CD4-positive, alpha-beta T cell treated with Interleukin-21 for 1 hour (primary cell): Measurements from ENCODE around the gene UBN1.

Source experiments
- DNase-seq: peaks from one replicate; pipeline ENCODE4 v3.0.0-alpha.2; 2020

UBN1 gene

DNA sequence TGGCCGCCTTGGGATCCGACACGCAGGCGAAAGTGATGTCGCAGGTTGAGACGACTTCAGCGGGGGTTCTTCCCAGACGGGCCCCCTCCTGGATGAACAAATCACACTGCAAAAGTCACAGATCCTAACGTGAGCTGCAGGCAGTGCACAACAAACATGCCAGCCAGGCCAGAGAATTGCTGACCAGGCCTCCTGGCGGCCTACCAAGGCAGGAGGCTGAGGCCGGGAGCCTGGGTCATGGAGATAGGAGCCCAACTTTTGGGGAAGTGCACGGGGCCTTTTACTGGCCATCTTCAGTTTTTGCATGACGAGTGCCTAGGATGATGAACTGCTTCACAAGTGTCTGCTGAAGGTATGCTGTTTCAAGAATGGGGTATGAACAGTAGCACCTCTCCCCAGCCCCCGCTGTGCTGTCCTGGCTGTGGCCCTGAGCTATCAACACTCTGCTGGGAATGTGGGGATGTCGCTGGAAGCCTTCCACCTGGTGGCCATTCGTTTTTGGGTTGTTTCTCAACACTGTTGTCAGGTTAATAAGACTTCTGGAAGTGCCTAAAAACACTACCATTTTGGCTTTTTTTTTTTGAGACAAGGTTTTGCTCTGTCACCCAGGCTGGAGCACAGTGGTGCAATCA is 32.6 kb upstream of the UBN1 start:
- DNase-seq = no peak

DNA sequence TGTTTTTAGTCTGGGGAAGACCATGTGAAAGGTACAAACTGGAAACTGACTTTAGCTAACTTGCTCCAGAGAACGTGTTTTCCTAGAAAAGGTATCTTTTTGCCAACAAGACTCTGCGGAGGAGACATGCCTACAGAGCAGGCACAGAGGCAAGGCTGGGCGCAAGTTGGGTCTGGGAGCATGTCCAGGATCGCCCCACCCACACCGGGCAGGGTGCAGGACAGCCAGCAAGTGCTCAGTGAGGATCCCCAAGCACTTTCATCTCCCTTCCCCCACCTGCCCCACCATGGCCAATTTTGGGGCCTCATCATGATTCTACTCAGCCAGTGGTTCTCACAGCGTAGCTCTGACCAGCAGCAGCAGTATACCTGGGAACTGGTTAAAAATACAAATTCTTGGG is 26.6 kb upstream of the UBN1 start:
- no peak for DNase-seq

DNA sequence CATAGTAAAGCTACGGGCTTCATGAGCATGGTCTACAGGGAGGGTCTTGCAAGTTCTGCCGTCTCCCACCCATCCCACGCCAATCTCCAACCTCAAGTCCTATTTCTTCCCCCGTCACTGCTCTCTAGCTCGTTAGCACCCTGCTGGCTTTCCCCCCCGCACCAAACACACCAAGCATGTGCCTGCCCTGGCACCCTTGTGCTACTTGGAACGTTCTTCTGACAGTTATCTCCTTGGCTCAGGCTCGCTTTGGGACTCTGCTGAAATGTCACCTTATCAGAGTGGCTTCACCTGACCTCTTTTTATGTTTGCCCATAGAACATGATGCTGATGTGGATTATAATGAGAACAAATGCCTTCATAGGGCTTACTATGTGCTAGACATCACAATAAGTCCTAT is 22.1 kb upstream of the UBN1 start:
- DNase-seq = no peak

DNA sequence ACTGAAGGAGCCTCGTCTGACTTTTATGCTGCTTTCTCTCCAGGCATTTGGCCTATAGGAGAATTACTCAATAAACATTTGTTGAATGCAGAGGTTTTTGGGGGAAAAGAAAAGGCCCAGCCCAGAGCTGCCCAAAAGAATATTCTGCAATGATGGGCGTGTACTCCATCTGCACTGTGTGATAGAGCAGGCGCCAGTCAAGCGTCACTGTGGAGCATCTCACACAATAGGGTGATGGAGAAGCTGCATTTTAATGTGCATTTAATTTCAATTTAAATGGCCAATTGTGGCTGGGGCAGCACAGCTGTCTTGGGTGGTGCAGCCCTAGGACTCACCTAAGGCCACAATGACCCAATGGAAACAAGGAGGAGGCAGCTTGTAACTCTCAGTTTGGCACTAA is 20.8 kb upstream of the UBN1 start:
- DNase-seq = no peak

DNA sequence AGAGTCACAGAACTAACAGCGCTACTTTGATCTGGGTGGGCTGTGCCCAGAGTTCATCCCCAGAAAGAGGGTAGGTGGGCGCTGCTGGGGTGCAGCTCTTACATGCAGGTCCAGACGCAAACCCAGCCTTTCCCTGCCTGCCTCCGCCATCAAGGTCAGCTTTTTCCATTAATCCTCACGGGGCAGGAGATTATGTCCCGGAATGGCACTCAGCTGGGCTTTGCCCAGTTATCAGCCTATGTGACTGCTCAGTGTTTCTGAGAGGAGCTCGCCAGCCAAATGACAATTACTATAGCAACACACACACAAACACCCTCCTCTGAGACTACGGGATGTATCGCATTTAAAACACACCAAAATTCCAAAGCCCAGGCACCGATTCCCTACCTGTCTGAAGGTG is 20.3 kb upstream of the UBN1 start:
- DNase-seq = no peak

DNA sequence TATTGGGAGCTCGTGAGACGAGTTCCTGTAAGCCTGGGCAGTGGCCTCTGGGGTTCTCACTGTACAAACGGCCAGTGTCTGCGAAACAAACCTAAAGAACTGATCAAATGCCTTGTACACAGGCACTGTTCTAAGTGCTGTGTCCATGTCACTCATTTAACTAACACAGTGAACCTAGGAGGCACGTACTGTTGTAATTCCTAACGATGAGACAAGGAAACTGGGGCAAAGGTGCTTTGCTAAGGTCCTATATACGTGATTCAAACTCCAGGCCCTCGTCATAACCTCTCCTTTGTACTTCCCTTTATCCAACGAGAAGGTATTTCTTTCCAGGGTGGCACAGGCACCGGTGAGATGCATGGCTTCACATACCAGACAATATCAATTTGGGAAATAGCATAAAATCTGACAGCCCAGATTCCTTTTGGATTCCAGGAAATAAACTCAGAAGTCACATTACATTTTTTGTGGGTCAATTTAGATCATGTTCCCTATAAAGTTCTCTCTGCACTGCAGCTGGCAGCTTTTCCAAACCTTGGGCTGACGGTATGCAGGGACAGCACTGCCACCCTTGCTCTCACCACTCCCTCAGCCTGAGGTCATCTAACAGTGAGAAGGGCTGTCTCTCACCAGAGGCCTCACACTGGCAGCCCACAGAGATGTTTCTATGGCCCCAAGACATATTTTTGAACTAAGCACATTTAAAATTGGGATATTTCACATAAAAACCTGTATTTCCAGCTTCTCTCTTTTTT is 18.5 kb upstream of the UBN1 start:
- no peak for DNase-seq

DNA sequence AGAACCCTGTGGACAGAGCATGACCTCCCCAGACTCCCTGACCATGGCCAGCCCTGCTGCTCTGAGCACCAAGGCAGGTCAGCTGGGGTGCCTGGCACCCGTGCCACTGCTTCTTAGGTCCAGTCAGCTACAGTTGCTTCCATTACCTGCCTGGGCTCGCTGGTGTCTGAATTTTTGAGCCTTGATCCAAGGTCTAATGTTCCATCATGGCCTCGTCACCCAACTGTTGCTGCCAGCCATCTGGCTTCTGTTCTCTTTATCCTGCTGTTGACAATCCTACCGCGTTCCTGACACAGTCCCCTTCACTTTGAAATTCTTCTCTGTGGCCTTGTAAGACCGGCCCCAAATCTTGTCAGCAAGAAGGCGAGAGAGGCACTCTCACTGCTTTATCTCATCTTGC is 16.9 kb upstream of the UBN1 start:
- DNase-seq = no peak

DNA sequence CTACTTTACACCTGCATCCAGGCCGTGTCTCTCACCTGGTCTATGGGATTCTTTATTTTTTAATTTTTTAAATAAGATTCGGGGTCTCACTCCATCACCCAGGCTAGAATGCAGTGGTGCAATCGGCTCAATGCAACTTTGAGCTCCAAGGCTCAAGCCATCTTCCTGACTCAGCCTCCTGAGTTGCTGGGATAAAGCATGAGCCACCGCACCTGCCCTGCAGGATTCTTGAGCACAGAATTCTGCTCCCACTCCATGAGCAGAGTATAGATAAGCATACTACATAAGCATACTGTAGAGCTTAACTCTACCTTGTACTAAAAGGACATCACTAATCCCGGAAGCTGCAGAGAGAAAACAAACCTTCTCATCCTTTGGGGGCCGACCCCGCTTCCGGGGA is 15.7 kb upstream of the UBN1 start:
- DNase-seq = no peak

DNA sequence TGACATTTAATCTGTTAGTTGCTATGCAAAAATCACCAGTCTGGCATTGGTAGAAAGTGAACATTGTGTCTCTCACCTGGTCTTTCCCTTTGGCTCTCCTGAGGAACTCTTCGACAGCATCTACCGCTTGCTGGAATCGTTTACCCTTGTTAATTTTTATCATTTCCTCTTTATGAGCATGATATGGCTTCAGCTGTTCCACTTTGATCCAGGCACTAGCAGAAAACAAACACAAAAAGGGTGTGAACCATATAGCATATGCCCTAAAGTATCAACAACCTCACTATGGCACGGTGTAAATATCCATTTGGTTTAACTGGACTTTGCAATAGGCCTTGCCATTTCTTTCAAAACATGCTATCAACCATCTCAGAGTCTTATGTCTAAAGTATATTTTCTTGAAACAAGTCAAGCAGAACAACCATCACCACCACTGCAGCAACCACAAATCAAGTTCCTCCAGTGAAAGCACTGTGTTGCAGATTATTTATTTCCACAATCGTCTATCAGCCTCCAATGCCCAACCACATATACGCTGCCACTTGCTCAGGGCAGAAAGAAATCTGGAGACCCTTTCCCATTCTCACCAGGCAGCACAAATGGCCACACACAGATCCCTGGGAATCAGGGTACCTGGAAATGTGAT is 14.5 kb upstream of the UBN1 start:
- no peak for DNase-seq

DNA sequence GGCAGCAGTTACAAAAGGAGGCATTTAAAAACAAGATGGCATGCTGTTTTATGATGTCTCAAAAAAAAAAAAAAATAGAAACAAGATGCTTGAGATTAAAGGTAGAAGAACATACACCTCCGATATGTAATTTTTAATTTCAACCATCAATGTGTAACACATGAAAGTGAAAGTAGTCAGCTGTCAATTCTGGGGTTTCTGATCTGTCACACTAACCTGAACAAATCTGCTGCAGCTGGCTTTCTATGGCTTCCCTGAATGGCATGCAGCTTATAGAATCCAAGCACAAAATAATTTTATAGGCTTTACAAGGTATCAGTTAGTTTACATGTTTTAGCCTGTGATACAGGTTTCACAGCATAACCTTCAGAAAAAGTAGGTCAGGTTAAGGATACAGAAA is 13.7 kb upstream of the UBN1 start:
- DNase-seq = no peak

DNA sequence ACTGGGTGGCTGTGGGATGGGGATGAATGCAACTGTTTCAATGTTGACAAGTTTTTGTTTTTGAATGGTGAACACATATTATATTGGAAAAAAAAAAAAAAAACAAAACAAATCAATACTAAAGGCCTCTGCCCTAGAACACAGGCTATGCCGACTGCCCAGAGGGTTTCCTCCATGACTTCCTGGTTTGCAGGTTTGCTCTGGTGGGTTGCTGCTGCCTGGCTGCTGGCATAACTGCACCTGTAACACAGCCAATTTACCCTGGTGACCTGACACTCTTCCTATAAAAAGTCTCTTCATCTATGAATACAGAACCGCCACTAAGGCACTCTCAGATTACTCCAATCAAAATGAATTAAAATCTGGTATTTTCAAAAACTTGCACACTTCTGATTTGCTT is 10.6 kb upstream of the UBN1 start:
- DNase-seq = no peak

DNA sequence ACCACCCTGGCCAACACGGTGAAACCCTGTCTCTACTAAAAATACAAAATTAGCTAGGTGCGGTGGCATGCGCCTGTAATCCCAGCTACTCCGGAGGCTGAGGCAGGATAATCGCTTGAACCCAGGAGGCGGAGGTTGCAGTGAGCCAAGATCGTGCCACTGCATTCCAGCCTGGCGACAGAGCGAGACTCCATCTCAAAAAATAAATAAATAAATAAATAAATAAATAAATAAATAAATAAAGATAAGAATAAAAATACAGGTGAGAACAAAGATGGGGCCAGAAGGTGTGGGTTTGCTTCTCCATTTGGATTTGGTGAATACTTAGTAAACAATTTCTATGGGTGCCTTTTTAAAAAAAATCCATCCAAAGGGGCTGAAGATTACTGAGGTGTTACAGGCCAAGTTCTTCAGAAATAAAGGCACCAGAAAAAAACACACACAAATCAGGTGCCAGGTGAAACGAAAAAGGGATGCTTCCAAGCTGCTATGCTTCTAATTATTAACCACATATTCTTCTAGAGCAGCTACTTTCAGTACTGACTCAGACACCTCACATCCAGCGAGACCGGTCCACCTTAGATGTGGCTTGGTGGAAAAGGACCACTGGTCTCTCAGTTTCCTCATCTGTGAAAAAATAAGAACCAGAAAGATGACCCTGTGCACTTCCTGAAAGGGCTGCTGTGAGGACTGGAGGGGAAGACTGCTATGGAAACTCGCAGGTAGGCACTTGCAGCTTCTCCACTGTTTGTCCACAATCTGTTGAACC is 9.4 kb upstream of the UBN1 start:
- no peak for DNase-seq

DNA sequence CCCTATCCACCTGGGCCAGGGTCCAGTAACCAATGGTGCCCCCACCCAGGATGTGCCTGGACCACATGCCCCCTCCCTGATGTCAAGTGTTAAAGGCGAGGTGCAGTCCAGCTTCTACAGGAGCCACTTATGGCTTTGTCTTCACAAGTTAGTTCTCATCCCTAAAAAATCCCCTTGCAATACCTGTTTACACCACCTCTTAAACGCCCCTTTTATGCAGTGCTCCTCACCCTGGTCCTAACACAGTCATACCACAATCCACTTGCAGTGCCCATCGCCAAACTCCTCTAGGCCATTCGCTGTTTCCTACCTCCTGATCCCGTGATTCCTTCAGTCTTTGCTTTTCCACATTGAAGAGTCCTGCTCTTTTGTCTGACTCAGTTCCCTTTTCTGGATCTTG is 7.3 kb upstream of the UBN1 start:
- DNase-seq = no peak

DNA sequence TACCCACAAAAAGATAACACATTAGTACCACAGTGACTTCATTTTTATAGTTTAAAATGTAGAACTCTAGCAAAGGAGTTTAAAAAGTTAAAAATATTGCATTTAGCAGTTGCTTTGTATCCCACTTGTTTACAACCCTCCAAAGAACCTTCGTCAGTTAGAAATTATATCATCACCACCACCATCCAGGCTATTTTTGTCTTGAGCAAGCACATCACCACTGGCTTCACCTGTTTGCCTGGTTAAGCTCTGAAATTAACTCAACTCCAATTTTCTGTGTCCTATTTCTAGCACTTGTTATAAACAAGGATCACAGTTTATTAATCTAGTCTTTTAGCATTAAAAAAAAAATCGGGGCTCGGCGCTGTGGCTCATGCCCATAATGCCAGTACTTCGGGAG is 6.3 kb upstream of the UBN1 start:
- no peak for DNase-seq

DNA sequence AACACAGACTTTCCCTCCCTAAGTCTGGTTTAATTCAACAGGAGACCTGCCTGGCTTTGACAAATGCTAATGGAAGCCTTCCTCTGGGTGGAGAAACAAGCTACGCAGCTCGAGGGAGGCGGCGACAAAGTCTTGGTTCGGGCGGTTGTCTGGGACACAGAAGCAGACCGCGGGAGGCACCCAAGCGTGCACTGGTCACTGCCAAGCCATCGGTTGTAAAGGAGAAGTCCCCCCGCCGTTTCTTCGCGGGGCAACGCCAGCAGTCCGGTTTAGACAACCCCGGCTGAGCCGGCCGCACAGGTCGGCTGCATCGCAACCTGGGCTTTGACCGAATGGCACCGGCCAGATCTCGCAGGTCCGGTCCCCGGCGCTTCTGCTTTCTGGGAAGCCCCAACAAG is 779 bp upstream of the UBN1 start:
- peak; percentile 26 for DNase-seq

DNA sequence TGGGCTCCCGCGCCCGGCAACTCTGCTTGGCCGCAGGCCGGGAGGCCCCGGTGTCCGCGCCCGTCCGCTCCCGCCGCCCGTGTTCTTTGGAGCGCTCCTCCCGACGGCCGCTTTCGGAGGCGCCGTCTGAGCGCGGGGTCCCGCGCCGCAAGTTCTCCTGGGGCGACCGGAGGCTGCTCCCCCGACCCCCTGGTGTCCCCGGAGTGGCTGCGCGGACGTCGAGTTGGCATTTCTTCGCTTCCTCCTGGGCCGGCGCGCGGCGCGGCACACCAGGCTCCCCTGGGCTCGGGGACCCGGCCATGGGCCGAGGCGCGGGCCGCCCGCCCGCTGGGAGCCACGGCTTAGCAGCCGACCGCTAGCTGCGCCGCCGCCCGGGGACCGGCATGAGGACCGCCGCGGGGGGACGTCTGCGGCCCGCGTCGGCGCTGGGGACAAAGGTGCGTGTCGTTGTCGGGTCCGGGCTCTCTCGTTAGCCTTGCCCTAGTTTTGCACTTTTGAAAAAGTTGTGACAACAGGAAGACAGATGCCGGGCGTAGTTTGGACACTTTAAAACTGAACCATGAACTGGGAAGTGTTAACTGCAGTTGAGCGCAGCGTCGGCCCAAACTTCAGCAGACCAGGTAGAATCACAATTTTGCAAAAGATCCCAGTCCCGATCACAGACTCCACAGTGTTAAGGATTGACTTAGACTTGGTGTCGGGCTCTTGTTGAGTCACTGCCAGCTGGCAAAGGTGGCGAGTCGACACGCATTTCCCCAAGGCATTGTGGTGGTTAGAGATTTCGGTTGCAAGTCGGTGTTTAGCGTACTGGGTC is 700 bp downstream of the UBN1 start:
- DNase-seq = peak; percentile 40

DNA sequence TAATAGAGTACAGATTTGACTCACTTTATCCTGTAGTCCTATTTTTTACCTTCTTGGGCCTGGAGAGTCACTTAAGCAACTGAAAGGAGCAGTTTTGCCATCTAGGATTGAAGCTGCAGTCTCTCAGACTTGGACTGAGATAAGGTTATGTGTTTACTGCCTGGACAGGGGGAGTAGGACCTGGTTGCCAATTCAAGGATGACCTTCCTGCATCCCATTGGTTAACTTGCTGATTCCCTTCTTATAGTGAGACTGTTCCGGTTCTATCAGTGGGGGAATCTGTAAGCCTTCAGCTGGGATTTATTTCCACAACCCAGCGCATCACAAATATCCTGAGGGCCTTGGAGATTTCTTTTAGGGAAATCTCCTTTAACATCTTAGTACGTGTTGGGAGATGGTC is 2.9 kb downstream of the UBN1 start:
- no peak for DNase-seq

DNA sequence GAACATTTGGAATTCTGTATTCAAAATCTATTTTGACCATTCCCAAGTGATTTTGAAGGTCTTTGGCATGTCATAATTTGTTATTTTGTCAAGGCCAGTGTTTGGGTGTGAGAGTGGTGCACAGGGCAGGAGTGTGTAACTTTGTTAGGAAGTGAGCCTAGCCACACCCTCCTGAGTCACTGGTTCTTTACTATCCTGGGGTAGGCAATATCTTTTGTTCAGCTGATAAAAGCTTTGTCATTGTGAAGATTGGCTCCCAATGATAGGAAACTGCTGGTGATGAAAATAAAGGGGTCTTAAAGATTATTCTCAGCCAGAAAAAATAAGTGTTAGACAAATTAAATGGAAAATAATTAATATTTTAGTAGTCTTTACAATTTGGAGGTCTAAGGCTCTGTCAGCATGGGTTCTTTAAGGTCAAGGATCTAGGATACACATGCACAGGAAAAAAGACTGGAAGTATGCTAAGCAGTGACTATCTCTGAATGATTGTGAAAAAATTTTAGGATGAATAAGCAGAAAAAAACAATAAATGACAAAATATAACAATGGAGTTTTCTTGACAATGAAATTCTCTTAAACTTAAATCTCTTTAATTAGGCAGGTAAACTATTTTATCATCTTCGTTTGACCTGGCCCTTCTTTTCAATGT is 5.1 kb downstream of the UBN1 start:
- no peak for DNase-seq

DNA sequence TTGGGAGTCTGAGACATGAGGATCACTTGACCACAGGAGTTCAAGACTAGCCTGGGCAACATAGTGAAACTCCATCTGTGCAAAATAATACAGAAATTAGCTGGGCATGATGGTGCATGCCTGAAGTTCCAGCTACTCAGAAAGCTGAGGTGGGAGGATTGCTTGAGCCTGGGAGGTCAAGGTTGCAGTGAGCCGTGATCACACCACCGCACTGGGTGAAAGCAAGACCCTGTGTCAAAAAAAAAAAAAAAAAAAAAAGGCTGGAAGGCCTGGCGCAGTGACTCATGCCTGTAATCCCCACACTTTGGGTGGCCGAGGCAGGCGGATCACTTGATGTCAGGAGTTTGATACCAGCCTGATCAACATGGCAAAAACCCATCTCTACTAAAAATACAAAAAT is 8.1 kb downstream of the UBN1 start:
- DNase-seq = no peak

DNA sequence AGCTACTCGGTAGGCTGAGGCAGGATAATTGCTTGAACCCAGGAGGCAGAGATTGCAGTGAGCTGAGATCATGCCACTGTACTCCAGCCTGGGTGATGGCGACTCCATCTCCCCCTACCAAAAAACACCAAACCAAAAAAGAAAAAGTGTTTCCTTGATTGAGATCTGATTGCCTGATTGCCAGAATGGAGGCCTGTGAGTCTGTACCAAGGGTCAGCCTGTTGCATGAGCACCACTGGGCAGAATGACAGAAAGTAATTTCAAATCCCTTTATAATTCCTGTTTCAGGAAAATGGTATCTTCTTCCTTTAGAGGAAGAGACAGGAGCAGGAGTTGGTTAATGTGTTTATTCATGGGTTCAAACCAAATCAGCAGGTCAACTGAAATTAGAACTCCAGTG is 8.5 kb downstream of the UBN1 start:
- no peak for DNase-seq

DNA sequence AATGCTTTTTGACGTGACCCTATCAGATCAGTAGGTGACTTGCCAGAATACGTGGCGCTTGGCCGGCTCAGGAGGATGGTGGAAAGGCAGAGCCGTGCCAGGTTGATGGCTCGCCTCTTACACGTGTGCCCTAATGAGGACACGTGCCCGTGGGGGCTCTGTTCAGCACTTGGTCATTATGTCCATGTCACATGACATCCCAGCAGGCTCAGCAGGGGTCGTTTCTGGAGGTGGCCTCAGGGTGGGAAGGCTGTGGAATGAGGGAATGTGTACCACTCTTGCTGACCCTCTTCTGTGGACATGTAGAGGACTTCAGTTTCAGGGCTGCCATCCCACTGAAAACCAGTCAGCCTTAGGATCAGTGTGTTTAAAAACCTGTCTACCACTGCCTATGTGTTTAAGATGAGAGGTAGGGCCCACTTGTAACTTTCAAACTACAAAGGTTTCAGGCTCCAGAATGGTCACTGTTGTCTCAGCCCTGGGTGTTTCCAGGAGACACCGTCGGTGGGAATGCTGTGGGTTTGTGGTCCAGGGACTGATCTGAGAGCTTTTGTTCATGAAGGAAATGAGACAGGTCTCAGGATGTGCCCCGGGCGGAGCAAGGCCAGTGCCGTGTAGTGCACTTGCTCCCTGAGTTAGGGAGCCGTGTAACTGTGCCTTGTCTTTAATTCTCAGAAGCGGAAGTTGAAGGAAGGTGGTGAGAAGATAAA is 12.1 kb downstream of the UBN1 start:
- DNase-seq = no peak

DNA sequence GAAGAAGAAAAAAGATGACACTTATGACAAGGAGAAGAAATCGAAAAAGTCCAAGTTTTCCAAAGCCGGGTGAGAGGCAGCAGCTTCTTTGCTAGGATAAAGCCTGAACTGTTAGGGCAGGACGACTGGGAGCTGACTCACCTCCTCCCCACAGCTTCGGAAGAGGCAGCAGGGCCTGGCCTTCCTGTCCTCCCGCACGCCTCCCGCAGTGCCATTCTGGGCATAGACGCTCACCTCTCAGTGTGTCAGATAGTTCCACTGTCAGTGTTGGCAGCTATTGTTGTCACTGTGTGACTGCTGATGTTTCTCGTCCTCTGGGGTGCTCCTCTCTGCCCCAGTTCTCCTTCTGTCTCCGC is 12.6 kb downstream of the UBN1 start:
- DNase-seq = no peak
